HepG2 (cell line): ENCODE data around the gene CLDN7. TPM values are rescaled to one million over a fixed set of nuclear protein-coding genes. Genes with fewer than 3 reads are reported as not detected.

Experiments used
- AHR ChIP-seq: IDR thresholded peaks from 2 replicates; pipeline ENCODE4 v1.6.1; 2018; ENCODE audit warnings: missing genetic modification reagents, missing compliant biosample characterization
- ARNT ChIP-seq: fragments of 450-650 bp; IDR thresholded peaks from 2 replicates; pipeline ENCODE4 v1.6.1; 2017
- CEBPB ChIP-seq: IDR thresholded peaks from 2 replicates; pipeline ENCODE4 v1.6.1; 2011; ENCODE audit warnings: low read depth, low read length, improper control_type of control experiment, borderline replicate concordance
- MNT ChIP-seq: fragments of 450-650 bp; IDR thresholded peaks from 2 replicates; pipeline ENCODE4 v1.6.1; 2016
- MTF1 ChIP-seq: sonication (generic); formaldehyde crosslinking; IDR thresholded peaks from 2 replicates; pipeline ENCODE4 v1.5.0; 2020; ENCODE audit warnings: missing genetic modification reagents
- SP5 ChIP-seq: IDR thresholded peaks from 2 replicates; pipeline ENCODE4 v1.6.1; 2016; ENCODE audit warnings: low read depth, borderline replicate concordance
- THAP8 ChIP-seq: sonication (generic); formaldehyde crosslinking; IDR thresholded peaks from 2 replicates; pipeline ENCODE4 v1.5.1; 2020; ENCODE audit warnings: missing genetic modification reagents, mild to moderate bottlenecking, borderline replicate concordance
- ZBTB2 ChIP-seq: sonication (generic); formaldehyde crosslinking; IDR thresholded peaks from 2 replicates; pipeline ENCODE4 v1.8.0; 2022; ENCODE audit warnings: low read depth, missing genetic modification reagents
- ZBTB21 ChIP-seq: sonication (generic); formaldehyde crosslinking; IDR thresholded peaks from 2 replicates; pipeline ENCODE4 v1.4.0; 2020; ENCODE audit warnings: missing genetic modification reagents
- ZFP82 ChIP-seq: sonication (generic); formaldehyde crosslinking; IDR thresholded peaks from 2 replicates; pipeline ENCODE4 v1.5.1; 2020; ENCODE audit warnings: mild to moderate bottlenecking, missing genetic modification reagents, borderline replicate concordance
- ZNF121 ChIP-seq: sonication (generic); formaldehyde crosslinking; IDR thresholded peaks from 2 replicates; pipeline ENCODE4 v1.5.0; 2020; ENCODE audit warnings: mild to moderate bottlenecking, missing genetic modification reagents
- ZNF235 ChIP-seq: sonication (generic); formaldehyde crosslinking; IDR thresholded peaks from 2 replicates; pipeline ENCODE4 v1.8.1; 2023; ENCODE audit warnings: mild to moderate bottlenecking, missing genetic modification reagents, borderline replicate concordance
- ZNF331 ChIP-seq: sonication (generic); formaldehyde crosslinking; IDR thresholded peaks from 2 replicates; pipeline ENCODE4 v1.4.0; 2020; ENCODE audit warnings: missing genetic modification reagents
- ZNF503 ChIP-seq: sonication (generic); formaldehyde crosslinking; IDR thresholded peaks from 2 replicates; pipeline ENCODE4 v1.4.0; 2020; ENCODE audit warnings: missing genetic modification reagents
- ZNF552 ChIP-seq: sonication (generic); formaldehyde crosslinking; IDR thresholded peaks from 2 replicates; pipeline ENCODE4 v1.9.0; 2022; ENCODE audit warnings: missing genetic modification reagents, mild to moderate bottlenecking, borderline replicate concordance
- ZNF557 ChIP-seq: sonication (generic); formaldehyde crosslinking; IDR thresholded peaks from 2 replicates; pipeline ENCODE4 v1.4.0; 2020; ENCODE audit warnings: missing genetic modification reagents
- ZNF577 ChIP-seq: sonication (generic); formaldehyde crosslinking; IDR thresholded peaks from 2 replicates; pipeline ENCODE4 v1.4.0; 2020; ENCODE audit warnings: mild to moderate bottlenecking, low read depth, missing genetic modification reagents, borderline replicate concordance
- ZNF580 ChIP-seq: IDR thresholded peaks from 2 replicates; pipeline ENCODE4 v1.6.1; 2016; ENCODE audit warnings: low read depth, borderline replicate concordance
- ZNF639 ChIP-seq: conservative IDR thresholded peaks from 2 replicates; pipeline ENCODE4 v1.6.1; 2018; ENCODE audit warnings: missing genetic modification reagents
- ZNF749 ChIP-seq: sonication (generic); formaldehyde crosslinking; IDR thresholded peaks from 2 replicates; pipeline ENCODE4 v1.8.0; 2022; ENCODE audit warnings: mild to moderate bottlenecking, missing genetic modification reagents, moderate library complexity, borderline replicate concordance
- ZNF841 ChIP-seq: sonication (generic); formaldehyde crosslinking; IDR thresholded peaks from 2 replicates; pipeline ENCODE4 v1.8.1; 2023; ENCODE audit warnings: missing genetic modification reagents, borderline replicate concordance
- polyA plus RNA-seq, 8 experiments: library from polyadenylated mRNA; depleted of rRNA in 3 of 8; stranded (reverse) in 7 of 8; unstranded in 1 of 8; fragments of >200 nt; fragmentation: Illumina TruSeq in 4 of 8; extraction: Trizol in 4 of 8; gene quantifications; 2 replicates each; pipeline versions ENCODE4 v1.2.1 to v1.2.3, GENCODE V29; 2011 to 2016; ENCODE audit warnings: low read depth in 4 of 8, missing spikeins in 1 of 8, mixed read lengths in 1 of 8; ENCODE audit not compliant: insufficient read depth in 1 of 8
- total RNA-seq, 5 experiments: library from RNA; depleted of rRNA; stranded (reverse); fragments of >200 nt; fragmentation: Illumina TruSeq; extraction: Trizol; gene quantifications; 2 replicates each; pipeline ENCODE4 v1.2.3, GENCODE V29; 2016; ENCODE audit warnings: low read depth in 1 of 5
- TF ChIP-seq, protein P1 (sequence below): sonication (generic); formaldehyde crosslinking; IDR thresholded peaks from 2 replicates; pipeline ENCODE4 v1.5.0; 2020; ENCODE audit warnings: missing genetic modification reagents

CLDN7 gene
- total and polyA plus RNA-seq, 2 of the 13 experiments (the other 11 are each of a cell fraction or from before 2014, with no cell fraction given): not detected

- TF ChIP-seq ZNF580 (peak; percentile 39; the same call in 1 of the 2 replicates), ZNF331 (CRISPR knock-in tag) (0 out of 2 replicates have a peak, but pooled peaks have one; percentile 16), CEBPB (no peak), MTF1 (CRISPR knock-in tag) (no peak), ZNF577 (CRISPR knock-in tag) (no peak), ZNF503 (no peak), MNT (no peak), ZNF557 (CRISPR knock-in tag) (no peak), ZNF121 (CRISPR knock-in tag) (no peak), ZNF749 (CRISPR knock-in tag) (peak; percentile 61; the same call in 1 of the 2 replicates), ZNF235 (CRISPR knock-in tag) (0 out of 2 replicates have a peak, but pooled peaks have one; percentile 34), ZNF841 (CRISPR knock-in tag) (no peak), ZBTB2 (CRISPR knock-in tag) (no peak), ARNT (no peak), SP5 (CRISPR knock-in tag) (no peak), ZBTB21 (CRISPR knock-in tag) (no peak), ZNF552 (no peak), THAP8 (CRISPR knock-in tag) (no peak), ZNF639 (0 out of 2 replicates have a peak, but pooled peaks have one; percentile 27), AHR (peak; percentile 59; the same call in 1 of the 2 replicates), ZFP82 (CRISPR knock-in tag) (0 out of 2 replicates have a peak, but pooled peaks have one; percentile 46)
- TF ChIP-seq, protein P1, sequence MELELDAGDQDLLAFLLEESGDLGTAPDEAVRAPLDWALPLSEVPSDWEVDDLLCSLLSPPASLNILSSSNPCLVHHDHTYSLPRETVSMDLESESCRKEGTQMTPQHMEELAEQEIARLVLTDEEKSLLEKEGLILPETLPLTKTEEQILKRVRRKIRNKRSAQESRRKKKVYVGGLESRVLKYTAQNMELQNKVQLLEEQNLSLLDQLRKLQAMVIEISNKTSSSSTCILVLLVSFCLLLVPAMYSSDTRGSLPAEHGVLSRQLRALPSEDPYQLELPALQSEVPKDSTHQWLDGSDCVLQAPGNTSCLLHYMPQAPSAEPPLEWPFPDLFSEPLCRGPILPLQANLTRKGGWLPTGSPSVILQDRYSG: no peak
Observed at GRCh38 chr17:7280519-7281073, 18.3 kb upstream of the CLDN7 start (continued).
